ENCODE results near the gene WDR45. TPM values are rescaled to one million over a fixed set of nuclear protein-coding genes. Genes with fewer than 3 reads are reported as not detected.

WDR45 gene
- total RNA-seq, 1 experiment from 2014 or later, result 34.1 TPM

- DNase-seq (ENCODE audit: low read depth), result no peak
These were observed 2.7 kb upstream of the WDR45 start for GRCh38 chrX:49082271-49082871.

GRCh38 chrX:49077941-49078340 is 1.7 kb downstream of the WDR45 start:
- no peak for DNase-seq (ENCODE audit: low read depth)
- in situ Hi-C loops (cut with HindIII; ENCODE audit: low pct_unique_long_range_greater_than_20kb, low sequenced_read_pairs), result no loop called here

More at GRCh38 chrX:49082271-49082871, 2.7 kb upstream of the WDR45 start:
- in situ Hi-C loops (cut with HindIII; ENCODE audit: low pct_unique_long_range_greater_than_20kb, low sequenced_read_pairs), result no loop called here

- in situ Hi-C loops (cut with HindIII; ENCODE audit: low pct_unique_long_range_greater_than_20kb, low sequenced_read_pairs), result no loop called here
- no peak for DNase-seq (ENCODE audit: low read depth)
These were observed 4.3 kb downstream of the WDR45 start for GRCh38 chrX:49075347-49075746.

GRCh38 chrX:49073601-49074575 is 5.8 kb downstream of the WDR45 start, which contains the start of gene PRAF2:
Gene PRAF2, minus strand, starts transcription at chrX:49074002. Its CDS starts 15 bp downstream, at chrX:49073987.
- in situ Hi-C loops (cut with HindIII; ENCODE audit: low pct_unique_long_range_greater_than_20kb, low sequenced_read_pairs), result no loop called here

GRCh38 chrX:49072712-49073095 is 7.0 kb downstream of the WDR45 start:
- in situ Hi-C loops (cut with HindIII; ENCODE audit: low pct_unique_long_range_greater_than_20kb, low sequenced_read_pairs), result no loop called here
- no peak for DNase-seq (ENCODE audit: low read depth)

More at GRCh38 chrX:49073601-49074575, 5.8 kb downstream of the WDR45 start, which contains the start of gene PRAF2:
- peak; percentile 83 for DNase-seq (ENCODE audit: low read depth)

- no peak for DNase-seq (ENCODE audit: low read depth)
- in situ Hi-C loops (cut with HindIII; ENCODE audit: low pct_unique_long_range_greater_than_20kb, low sequenced_read_pairs), result no loop called here
These were observed 7.6 kb downstream of the WDR45 start for GRCh38 chrX:49071877-49072711.

GRCh38 chrX:49070988-49071387 is 8.7 kb downstream of the WDR45 start:
- in situ Hi-C loops (cut with HindIII; ENCODE audit: low pct_unique_long_range_greater_than_20kb, low sequenced_read_pairs), result no loop called here
- no peak for DNase-seq (ENCODE audit: low read depth)

GRCh38 chrX:49069038-49069437 is 10.6 kb downstream of the WDR45 start:
- in situ Hi-C loops (cut with HindIII; ENCODE audit: low pct_unique_long_range_greater_than_20kb, low sequenced_read_pairs), result no loop called here
- DNase-seq (ENCODE audit: low read depth), result no peak

- no peak for DNase-seq (ENCODE audit: low read depth)
- in situ Hi-C loops (cut with HindIII; ENCODE audit: low pct_unique_long_range_greater_than_20kb, low sequenced_read_pairs), result no loop called here
These were observed 12.2 kb downstream of the WDR45 start for GRCh38 chrX:49067285-49068120.

- in situ Hi-C loops (cut with HindIII; ENCODE audit: low pct_unique_long_range_greater_than_20kb, low sequenced_read_pairs), result no loop called here
- no peak for DNase-seq (ENCODE audit: low read depth)
These were observed 13.0 kb downstream of the WDR45 start for GRCh38 chrX:49066690-49067089.

- in situ Hi-C loops (cut with HindIII; ENCODE audit: low pct_unique_long_range_greater_than_20kb, low sequenced_read_pairs), result no loop called here
- DNase-seq (ENCODE audit: low read depth), result no peak
These were observed 13.4 kb downstream of the WDR45 start for GRCh38 chrX:49066278-49066677.

- DNase-seq (ENCODE audit: low read depth), result no peak
- in situ Hi-C loops (cut with HindIII; ENCODE audit: low pct_unique_long_range_greater_than_20kb, low sequenced_read_pairs), result no loop called here
These were observed 15.0 kb downstream of the WDR45 start for GRCh38 chrX:49064735-49065134.

GRCh38 chrX:49064303-49064702 is 15.4 kb downstream of the WDR45 start:
- DNase-seq (ENCODE audit: low read depth), result no peak
- in situ Hi-C loops (cut with HindIII; ENCODE audit: low pct_unique_long_range_greater_than_20kb, low sequenced_read_pairs), result no loop called here

GRCh38 chrX:49063715-49064114 is 16.0 kb downstream of the WDR45 start:
- in situ Hi-C loops (cut with HindIII; ENCODE audit: low pct_unique_long_range_greater_than_20kb, low sequenced_read_pairs), result no loop called here
- DNase-seq (ENCODE audit: low read depth), result no peak

- in situ Hi-C loops (cut with HindIII; ENCODE audit: low pct_unique_long_range_greater_than_20kb, low sequenced_read_pairs), result no loop called here
- DNase-seq (ENCODE audit: low read depth), result no peak
These were observed 17.8 kb downstream of the WDR45 start for GRCh38 chrX:49061916-49062315.

GRCh38 chrX:49061490-49061889 is 18.2 kb downstream of the WDR45 start:
- no peak for DNase-seq (ENCODE audit: low read depth)

GRCh38 chrX:49060914-49061313 is 18.8 kb downstream of the WDR45 start:
- in situ Hi-C loops (cut with HindIII; ENCODE audit: low pct_unique_long_range_greater_than_20kb, low sequenced_read_pairs), result no loop called here
- no peak for DNase-seq (ENCODE audit: low read depth)

More at GRCh38 chrX:49061490-49061889, 18.2 kb downstream of the WDR45 start:
- in situ Hi-C loops (cut with HindIII; ENCODE audit: low pct_unique_long_range_greater_than_20kb, low sequenced_read_pairs), result no loop called here

- in situ Hi-C loops (cut with HindIII; ENCODE audit: low pct_unique_long_range_greater_than_20kb, low sequenced_read_pairs), result no loop called here
These were observed 20.0 kb downstream of the WDR45 start for GRCh38 chrX:49059681-49060085.

More at GRCh38 chrX:49059681-49060085, 20.0 kb downstream of the WDR45 start:
- no peak for DNase-seq (ENCODE audit: low read depth)

Measured in Caki2 (cell line).